Measurements from ENCODE around the gene LRRTM3.

The LRRTM3 gene

DNA sequence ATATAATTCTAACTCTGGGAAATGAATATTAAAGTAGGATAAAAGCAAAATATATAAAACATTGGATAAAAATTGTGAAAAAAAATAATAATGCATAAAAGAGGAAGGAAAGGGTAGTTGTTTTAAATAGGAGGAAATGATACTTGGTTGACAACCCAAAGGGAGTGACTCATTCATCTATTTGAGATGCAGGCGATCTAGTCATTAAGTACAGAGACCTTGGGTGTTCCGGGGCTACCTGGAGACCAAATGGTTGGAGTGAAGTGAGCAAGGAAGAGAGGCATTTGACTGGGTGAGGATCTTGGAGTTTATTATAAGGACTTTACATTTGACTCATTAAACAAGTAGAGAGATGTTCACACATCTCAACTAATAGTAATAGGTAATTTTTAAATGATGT, 111.0 kb downstream of the LRRTM3 start:
- DNase-seq, result no peak

DNA sequence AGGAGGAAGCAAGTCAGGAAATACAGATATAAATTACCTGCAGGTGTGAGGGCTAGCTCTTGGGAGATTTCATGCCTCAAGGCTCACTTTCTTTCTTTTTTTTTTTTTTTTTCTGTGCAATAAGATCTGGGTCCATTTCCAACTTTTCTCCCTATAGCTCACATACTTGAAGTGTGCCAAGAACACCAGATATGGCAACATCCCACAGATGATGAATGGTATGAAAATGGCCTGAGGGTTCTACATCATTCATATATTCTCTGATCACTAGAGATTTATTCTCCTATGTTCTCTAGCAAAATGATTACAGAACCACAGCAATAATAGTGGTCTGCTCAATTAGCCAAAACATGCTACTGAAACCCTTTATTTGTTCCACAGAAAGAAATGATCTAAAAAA, 117.2 kb downstream of the LRRTM3 start:
- DNase-seq, result no peak

- DNase-seq, result no peak
Measured at GRCh38 chr10:67045404-67045803, 119.6 kb downstream of the LRRTM3 start.

GRCh38 chr10:67046507-67046906, 120.7 kb downstream of the LRRTM3 start:
- DNase-seq, result no peak

- DNase-seq, result no peak
Measured at GRCh38 chr10:67049988-67050387, 124.2 kb downstream of the LRRTM3 start.

DNA sequence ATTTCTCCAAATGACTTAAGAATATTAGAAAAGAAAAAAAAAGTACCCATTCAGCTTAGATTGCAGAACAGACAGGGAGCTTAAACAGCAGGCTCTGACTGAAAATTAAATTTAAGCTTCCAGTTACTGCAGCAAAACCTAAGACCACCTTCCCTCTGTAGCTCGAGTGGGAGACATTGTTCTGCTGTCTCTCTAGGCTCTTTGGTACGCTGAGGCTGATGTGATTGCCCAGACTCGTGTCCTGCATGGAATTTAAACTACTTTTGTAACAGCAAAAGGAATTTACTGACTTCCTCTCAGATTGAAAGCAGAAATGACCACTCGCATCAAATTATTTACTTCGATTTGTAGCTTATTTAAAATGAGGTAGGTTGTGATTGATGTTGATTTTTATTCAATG, 124.6 kb downstream of the LRRTM3 start:
- no peak for DNase-seq

DNA sequence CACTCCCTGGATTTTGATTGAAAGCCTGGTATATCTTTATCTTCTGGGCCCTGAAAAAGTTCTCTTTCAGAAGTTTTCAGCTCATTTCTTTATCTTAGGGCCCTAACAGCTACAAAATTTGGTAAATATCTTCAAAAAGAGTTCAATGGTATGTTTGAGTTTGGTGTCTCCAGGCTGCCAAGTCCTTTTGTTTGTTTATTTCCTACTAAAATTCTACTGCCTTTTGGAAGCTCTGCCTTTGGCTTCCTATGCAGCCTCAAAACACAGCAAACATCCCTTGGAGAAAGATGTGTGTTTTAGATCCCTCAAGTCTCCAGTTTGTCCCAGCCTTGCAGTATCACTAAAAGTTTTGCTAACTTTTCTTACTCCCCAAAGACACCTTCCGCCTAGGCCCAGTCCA, 146.8 kb downstream of the LRRTM3 start:
- no peak for DNase-seq

DNA sequence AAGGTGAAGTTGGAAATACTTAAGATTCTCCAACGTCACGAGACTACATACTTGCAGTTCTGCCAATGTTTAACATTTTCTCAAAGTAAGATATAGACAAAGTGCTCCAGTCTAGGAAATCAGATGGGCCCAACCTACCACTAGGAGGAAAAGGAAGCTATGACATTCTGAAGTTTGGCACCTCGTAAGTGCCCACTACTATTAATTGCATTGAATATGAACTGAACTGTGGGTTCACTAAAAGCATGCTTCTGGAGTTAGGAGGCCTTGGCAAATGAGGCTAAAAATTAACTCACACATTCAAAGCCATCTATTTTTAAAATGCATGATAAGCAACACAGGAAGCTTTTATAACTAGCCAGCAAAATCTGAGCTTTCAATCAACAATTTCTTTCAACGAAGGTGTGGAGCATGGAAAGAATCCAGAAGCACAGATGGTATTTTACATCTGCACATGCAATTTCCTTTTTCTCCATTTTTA, 149.7 kb downstream of the LRRTM3 start:
- no peak for DNase-seq

- no peak for DNase-seq
Measured at GRCh38 chr10:67076144-67076543, 150.3 kb downstream of the LRRTM3 start.

DNA sequence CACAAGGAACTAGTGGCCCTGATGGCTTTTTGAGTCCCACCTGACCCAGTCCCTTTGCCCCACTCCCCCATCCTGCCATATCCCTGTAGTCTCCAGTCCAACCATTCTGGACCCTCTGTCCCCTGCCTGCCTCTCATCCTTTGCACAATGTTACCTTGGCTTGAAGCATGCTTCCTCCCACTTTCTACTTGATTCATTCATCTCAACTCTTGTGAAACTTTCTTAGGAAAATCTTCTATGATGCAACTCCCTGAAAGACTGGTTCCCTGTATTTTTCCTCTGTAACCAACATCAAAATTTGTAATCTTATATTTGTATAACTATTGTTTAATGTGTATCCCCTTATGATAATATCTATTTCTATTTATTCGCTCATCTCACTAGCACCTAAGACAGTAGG, 151.5 kb downstream of the LRRTM3 start:
- no peak for DNase-seq

GRCh38 chr10:67079126-67079525, 153.3 kb downstream of the LRRTM3 start:
- no peak for DNase-seq

GRCh38 chr10:67086327-67087134, 160.7 kb downstream of the LRRTM3 start:
- DNase-seq, result no peak

DNA sequence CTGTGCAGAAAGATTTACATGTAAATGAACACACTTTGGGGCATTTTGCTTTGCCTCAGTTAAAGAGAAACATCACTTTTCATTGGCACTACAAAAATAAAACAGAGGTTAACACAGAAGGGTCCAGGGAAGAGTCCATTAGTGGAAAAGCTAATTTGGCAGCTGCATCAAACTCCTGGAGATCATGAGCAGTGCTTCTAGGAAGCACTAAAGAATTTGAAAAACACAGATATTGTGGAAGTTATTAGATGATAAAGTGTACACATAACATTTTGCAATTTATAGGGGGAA, 161.2 kb downstream of the LRRTM3 start:
- no peak for DNase-seq

GRCh38 chr10:67088036-67088435, 162.2 kb downstream of the LRRTM3 start:
- DNase-seq, result no peak

DNA sequence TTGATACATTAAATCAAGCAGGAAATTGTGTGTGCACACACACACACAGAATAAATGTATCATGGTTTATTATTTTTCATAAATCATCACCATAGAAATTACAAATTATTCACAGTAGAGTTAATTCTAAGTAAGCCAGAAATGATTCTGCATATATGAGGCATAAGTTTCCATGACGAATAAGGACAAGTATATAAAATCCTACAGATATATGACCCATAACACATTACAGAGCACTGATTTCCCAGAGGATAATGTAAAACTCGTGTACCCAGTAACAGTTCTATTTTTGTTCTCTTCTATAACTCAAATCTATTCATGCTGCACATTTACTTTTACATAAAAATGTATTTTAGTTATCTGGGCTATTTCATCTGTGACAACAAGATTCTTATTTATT, 169.7 kb downstream of the LRRTM3 start:
- no peak for DNase-seq

DNA sequence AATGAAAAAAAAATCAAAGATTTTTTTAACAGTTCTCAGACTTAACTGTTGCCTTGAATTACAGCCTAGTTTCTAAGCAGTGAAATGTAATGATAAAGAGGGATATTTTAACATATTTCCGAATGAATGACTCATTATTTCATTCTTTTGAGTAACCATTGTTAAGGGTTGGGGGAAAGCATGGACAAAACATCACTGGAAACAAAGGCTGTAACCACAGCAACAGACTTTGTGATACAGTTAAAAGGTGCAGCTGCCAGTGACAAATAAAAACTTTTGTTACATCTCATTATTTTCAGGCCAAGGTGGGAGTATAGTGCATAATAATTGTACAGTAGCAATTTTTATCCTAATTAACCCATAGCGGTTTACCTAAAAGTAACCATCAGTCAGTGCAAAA, 172.6 kb downstream of the LRRTM3 start:
- no peak for DNase-seq

DNA sequence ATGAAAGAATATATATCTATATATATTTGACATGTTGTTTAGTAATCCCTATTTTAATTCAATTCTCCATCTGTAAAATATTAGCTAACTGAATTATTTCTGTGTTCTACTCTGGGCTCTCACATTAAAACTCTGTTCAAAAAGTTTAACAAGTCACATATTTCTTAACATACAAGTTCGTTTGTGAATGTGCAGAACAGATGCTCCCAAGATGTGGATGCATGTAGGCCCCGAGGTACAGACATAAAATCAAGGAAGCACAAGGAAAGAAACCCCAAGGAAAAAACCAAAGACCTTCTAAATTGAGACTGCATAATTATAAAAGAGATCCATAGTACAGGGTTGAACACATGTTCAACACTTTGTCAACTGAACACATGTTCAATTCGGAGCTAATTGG, 175.1 kb downstream of the LRRTM3 start:
- no peak for DNase-seq

DNA sequence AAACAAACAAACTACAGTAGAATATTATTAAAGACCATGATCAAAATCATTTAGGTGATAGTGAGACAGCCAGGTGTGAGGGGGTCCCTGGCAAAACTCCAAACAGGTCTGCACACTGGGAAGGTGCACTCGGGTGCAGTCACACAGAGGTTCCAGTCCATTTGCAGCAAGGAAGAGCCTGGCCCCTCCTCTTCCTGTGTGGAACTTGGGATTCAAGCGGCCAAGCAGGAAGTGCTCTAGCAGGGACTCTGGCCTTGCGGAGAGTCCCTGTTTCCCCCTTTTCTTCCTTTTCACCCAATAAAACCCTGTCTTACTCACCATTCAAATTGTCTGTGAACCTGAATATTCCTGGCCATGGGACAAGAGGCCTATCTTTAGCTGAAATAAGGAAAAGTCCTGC, 181.8 kb downstream of the LRRTM3 start:
- DNase-seq, result no peak

GRCh38 chr10:67110286-67110685, 184.4 kb downstream of the LRRTM3 start:
- DNase-seq, result no peak

DNA sequence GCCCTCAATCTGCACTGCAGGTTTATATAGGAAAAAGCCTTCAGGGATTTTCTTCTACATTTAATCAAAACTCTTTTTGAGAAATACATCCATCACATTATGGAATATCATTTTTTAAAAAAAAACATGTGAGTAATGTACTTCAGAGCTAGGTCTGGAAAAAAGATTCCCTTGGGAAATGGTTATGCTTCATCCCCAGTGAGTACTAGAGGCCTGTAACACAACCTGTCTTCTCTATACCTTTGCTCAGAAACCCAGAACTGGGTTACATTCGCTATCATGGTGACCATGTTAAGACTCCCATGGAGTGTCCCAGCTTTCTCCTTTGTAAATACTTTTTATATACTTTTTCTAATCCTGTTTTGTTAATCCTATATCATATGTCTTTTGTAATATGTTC, 186.9 kb downstream of the LRRTM3 start:
- DNase-seq, result no peak

DNA sequence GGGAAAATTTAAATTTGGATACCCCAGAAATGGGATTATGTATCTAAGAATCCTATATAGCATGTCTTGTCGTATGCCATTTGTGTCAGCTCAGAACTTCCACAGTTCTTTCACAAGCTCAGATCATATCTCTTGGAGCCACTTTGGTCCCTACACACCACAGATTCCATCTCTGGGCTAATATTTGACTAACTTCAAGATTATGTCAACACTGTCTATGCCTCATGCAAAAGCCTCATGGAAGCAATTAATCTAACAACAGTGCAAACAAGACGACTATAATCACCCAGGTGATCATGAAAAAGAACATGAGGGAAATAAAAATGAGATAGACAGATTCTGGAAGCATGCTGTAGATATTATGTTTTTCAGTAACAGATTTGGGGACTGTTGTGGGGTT, 189.1 kb downstream of the LRRTM3 start:
- no peak for DNase-seq

GRCh38 chr10:67115972-67116371, 190.1 kb downstream of the LRRTM3 start:
- no peak for DNase-seq

DNA sequence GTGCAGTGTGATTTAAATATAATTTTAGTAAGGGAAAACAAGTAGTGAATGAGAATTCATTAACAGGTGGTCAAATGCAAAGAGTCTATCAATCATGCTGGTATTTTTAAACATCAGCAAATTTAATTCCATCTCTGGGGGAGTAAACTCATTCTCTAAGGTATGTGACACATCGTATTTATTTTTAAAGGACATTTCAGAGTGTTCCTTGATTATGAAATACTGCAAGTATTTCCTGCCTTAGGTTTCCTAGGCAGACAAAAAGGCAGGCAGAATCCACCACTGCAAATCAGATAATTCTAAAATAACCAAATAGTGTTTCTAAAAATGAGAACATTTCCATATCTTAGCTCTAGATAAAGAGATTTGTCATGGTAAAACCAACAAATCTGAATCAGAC, 193.8 kb downstream of the LRRTM3 start:
- DNase-seq, result no peak

DNA sequence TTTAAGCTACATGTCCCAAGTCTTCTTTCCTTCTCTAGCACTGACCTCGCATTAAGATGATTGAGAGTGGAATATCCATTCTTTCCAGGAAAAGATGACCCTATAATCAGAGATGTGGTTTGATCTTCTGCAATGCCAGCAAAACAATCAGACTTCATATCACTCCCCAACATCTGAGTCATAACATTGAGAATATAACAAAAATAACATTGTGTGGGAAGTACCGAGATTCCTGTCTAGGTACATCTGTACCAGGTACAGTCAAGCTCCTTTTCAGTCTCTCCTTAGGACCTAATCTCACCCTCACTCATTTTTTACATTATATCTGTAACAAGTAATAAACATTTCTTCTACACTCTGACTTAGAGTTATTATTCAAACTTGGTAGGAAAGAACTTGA, 201.6 kb downstream of the LRRTM3 start:
- DNase-seq, result no peak

- DNase-seq, result no peak
Measured at GRCh38 chr10:67140641-67141040, 214.8 kb downstream of the LRRTM3 start.
